Esophagus (tissue), 2 donors: ENCODE results near the gene TNFSF15. TPM values are rescaled to one million over a fixed set of nuclear protein-coding genes. Genes with fewer than 3 reads are reported as not detected.

Experiments used
- H3K27ac ChIP-seq, 2 donors: one replicate each; pipeline ENCODE4 v1.5.1; 2013; ENCODE audit warnings: low read depth in 2 of 2, mild to moderate bottlenecking in 2 of 2, inconsistent platforms in 1 of 2, low read length in 1 of 2, moderate library complexity in 1 of 2
- H3K27me3 ChIP-seq, 2 donors: one replicate each; pipeline ENCODE4 v1.6.1; 2013; ENCODE audit warnings: low read length in 2 of 2, control low read depth in 1 of 2, mild to moderate bottlenecking in 1 of 2; ENCODE audit not compliant: insufficient read depth in 2 of 2, control insufficient read depth in 1 of 2
- H3K36me3 ChIP-seq, 2 donors: one replicate each; pipeline ENCODE4 v1.6.1; 2013; ENCODE audit warnings: low read length in 1 of 2; ENCODE audit not compliant: control insufficient read depth in 2 of 2, insufficient read depth in 2 of 2
- H3K4me1 ChIP-seq, 2 donors: one replicate each; pipeline ENCODE4 v1.6.1; 2013; ENCODE audit warnings: low read length in 1 of 2; ENCODE audit not compliant: control insufficient read depth in 2 of 2, insufficient read depth in 2 of 2
- H3K4me3 ChIP-seq, 2 donors: one replicate each; pipeline ENCODE4 v1.5.1; 2013; ENCODE audit warnings: low read length in 2 of 2, mild to moderate bottlenecking in 2 of 2, low read depth in 1 of 2, moderate library complexity in 1 of 2
- H3K9me3 ChIP-seq, 2 donors: one replicate each; pipeline ENCODE4 v1.6.1; 2013; ENCODE audit warnings: mild to moderate bottlenecking in 2 of 2, low read depth in 1 of 2, low read length in 1 of 2, moderate library complexity in 1 of 2; ENCODE audit not compliant: control insufficient read depth in 2 of 2, insufficient read depth in 1 of 2
- WGBS, 2 donors: extraction: QIAGEN DNeasy Blood & Tissue Kit; methylation state at CpG; one replicate each; pipeline ENCODE4 v1.1.7; 2013; 5-methylcytosine and 5-hydroxymethylcytosine counted together
- polyA plus RNA-seq, 2 donors: library from polyadenylated mRNA; stranded (reverse); fragments of 200-250 nt; gene quantifications; one replicate each; pipeline ENCODE4 v1.2.3, GENCODE V29; 2013
- donor health status: healthy with polysubstance abuse.
- donor health status: Bipolar disorder and iron deficiency.

The TNFSF15 gene
- polyA plus RNA-seq, 2 donors = 0.75 to 0.79 TPM

DNA sequence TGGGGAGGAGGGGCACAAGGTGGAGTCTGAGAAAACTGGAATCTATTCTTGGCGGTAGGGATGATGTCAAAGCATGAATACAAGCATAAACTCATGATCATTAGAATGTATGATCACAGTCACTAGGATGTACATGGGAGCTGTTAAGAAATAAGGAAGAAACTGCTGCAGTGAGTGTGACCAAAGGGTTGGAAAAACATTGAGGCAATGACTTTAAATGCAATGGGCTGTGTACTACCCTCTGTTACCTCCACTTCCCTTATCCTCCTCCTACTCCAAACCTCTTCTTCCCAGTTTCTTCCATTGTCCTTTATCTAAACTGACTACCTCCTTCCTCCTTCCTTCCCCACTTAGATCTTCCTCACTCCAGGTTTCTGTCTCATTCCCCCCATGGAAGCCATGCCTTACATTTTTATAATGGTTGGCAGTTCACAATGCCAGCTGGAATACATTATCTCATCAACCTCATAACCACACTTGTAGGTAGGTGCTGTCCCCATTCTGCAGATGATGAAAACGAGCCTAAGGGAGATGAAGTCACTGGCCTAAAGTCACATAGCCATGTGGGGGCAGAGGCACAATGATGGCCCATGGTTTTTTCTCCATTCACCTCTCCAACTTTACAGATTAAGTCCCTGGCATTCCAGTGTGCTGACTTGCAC, 21.9 kb upstream of the TNFSF15 start:
- no peaks in the 10 kb centered on the region for H3K36me3 ChIP-seq
- H3K4me3 ChIP-seq = no peak overlapping the region
- H3K4me1 ChIP-seq = no peaks in the 10 kb centered on the region
- no peaks in the 10 kb centered on the region for H3K9me3 ChIP-seq
- H3K27me3 ChIP-seq = no peaks in the 10 kb centered on the region
- no peak overlapping the region for H3K27ac ChIP-seq
- 80 to 81% methylated on average over 2 of the region's 2 CpGs for WGBS, 2 donors

DNA sequence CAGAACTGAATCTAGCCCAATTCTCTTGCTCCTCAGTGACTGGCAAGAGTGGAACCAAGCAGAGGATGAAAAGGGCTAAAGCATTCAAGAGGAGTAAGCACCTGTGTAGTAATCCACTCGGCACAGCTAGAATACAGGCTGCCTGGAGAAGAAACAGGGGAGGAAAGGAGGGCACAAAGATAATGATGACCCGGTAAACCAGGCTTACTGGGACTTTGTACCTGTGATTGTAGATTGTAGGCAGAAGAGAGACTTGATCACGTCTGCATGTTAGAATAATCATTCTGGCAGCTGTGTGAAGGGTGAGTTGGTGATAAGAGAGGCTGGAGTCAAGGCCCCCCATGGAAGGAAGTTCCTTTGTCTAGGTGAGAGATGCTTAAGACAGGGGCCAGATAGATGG, 20.6 kb upstream of the TNFSF15 start:
- WGBS, 2 donors = 90% methylated on average over 3 of the region's 3 CpGs
- no peaks in the 10 kb centered on the region for H3K27me3 ChIP-seq
- H3K36me3 ChIP-seq = no peaks in the 10 kb centered on the region
- no peak overlapping the region for H3K27ac ChIP-seq
- H3K4me3 ChIP-seq = no peak overlapping the region
- H3K4me1 ChIP-seq = no peaks in the 10 kb centered on the region
- no peaks in the 10 kb centered on the region for H3K9me3 ChIP-seq

DNA sequence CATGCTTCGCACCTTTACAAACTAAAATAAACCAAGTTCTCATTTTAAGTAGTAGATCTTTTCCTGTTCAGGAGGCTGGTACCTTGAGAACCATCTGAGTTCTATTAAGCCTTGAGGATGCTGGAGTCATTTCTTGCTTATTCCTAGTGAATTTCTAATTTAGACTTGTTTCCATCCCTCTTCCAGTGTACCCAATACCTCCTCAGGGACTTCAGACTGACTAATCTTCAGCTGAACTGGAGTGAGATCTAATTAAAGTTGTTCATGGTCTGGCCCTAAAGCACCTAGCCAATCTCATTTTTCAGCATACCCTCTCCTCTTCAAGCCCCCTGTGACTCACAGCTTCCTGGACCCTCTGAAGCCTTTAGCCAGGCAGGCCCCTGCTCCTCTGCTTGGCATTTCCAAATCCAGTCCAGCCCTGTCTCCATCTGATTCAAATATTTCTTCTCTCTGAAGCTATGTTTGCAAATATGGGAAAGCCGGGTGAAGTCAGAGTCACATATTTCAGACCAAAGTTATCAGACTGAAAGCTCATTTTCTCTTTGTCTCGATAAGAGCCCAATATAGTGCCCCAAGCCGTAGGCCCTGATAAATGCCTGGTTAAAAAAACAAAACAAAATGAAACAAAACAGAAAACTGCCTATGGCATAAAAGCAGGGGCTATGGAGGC, 19.4 kb upstream of the TNFSF15 start:
- Histone ChIP-seq H3K4me3 (no peak overlapping the region), H3K9me3 (no peaks in the 10 kb centered on the region), H3K27me3 (no peaks in the 10 kb centered on the region), H3K27ac (no peak overlapping the region), H3K36me3 (no peaks in the 10 kb centered on the region), H3K4me1 (no peaks in the 10 kb centered on the region)
- WGBS, 2 donors = 76% methylated on average over 4 of the region's 4 CpGs

DNA sequence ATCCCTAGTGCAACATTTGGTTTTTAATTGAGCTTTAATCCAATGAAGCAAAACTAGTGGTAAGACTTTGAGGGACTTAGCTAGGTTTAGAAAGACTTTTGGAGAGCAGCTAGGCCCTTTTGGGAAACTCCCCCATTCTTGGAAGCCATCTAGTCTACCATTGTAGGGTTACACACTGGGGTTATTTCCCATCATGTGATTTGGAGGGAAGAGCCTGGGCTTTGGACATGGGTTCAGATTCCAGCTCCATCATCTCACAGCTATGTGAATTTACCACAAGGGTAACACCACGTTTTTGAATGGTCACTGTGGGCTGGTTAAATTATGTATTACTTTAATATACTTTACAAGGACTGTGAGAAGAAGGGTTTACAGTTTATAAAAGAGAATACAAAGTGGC, 18.3 kb upstream of the TNFSF15 start:
- WGBS, 2 donors = 32 to 38% methylated on average over 1 of the region's 1 CpG
- Histone ChIP-seq H3K4me3 (no peak overlapping the region), H3K27ac (no peak overlapping the region), H3K27me3 (no peaks in the 10 kb centered on the region), H3K9me3 (no peaks in the 10 kb centered on the region), H3K4me1 (no peaks in the 10 kb centered on the region), H3K36me3 (no peaks in the 10 kb centered on the region)

DNA sequence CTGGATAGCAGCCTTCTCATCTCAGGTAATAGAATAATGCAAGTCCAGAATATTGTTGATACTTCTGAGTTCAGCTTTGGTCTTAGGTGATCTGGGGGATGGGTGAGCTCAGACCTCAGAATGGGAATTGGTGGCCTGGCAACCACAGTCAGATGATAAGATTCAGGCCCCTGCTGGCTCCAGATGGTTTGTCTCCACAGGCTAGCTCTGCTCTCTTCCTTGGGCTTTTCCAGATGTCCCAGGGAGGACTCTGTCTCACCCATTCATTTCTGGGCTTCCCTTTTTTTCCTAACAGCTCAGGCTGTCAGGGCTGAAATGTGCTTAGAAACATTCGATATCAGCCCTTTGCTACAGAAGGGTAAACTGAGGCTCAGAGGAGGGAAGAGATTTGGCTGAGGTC, 17.6 kb upstream of the TNFSF15 start:
- WGBS, 2 donors = 90 to 95% methylated on average over 1 of the region's 1 CpG
- H3K27me3 ChIP-seq = no peaks in the 10 kb centered on the region
- H3K4me1 ChIP-seq = no peaks in the 10 kb centered on the region

DNA sequence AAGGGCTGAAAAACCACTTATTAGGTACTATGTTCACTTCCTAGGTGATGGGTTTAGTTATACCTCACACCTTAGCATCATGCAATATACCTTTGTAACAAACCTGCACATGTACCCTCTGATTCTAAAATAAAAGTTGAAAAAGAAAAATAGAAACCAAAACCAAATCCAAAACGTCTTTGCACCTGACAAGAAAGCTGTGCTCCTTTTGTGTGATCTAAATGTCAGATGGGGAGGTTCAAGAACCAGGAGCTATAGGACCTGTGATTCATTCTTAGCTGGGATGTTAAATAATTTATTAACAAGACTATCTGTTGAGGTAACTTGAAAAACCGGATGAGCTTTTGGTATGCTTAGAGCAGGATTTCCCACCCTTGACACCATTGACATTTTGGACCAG, 16.9 kb upstream of the TNFSF15 start:
- Histone ChIP-seq H3K27ac (no peak overlapping the region), H3K36me3 (no peaks in the 10 kb centered on the region), H3K4me3 (no peak overlapping the region), H3K4me1 (no peaks in the 10 kb centered on the region), H3K27me3 (no peaks in the 10 kb centered on the region), H3K9me3 (no peaks in the 10 kb centered on the region)
- 60 to 62% methylated on average over 2 of the region's 2 CpGs for WGBS, 2 donors

More for the DNA sequence above, 17.6 kb upstream of the TNFSF15 start:
- Histone ChIP-seq H3K36me3 (no peaks in the 10 kb centered on the region), H3K27ac (no peak overlapping the region), H3K9me3 (no peaks in the 10 kb centered on the region), H3K4me3 (no peak overlapping the region)

DNA sequence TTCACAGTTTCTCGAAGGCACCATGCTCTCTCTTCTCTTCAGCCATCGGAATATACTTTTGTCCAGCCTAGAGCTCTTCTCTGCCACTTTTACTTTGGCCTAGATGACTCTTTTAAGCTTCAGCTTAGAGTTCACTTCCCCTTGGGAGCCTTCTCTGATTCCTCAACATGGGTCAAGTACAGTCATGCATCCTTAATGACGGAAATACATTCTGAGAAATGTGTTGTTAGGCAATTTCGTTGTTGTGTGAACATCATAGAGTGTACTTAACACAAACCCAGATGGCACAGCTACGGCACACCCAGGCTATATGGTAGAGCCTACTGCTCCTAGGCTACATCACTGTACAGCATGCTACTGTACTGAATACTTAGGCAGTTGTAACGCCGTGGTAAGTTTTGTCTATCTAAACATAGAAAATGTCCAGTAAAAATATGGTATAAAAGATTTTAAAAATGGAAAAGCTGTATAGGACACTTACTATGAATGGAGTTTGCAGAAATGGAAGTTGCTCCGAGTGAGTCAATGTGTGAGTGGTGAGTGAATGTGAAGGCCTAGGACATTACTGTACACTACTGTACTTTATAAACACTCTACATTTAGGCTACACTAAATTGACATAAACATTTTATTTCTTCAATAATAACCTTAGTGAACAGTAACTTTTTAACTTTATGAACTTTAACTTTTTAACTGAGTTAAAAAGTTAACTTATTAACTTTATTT, 15.1 kb upstream of the TNFSF15 start:
- H3K27ac ChIP-seq = no peak overlapping the region
- H3K4me3 ChIP-seq = no peak overlapping the region
- no peaks in the 10 kb centered on the region for H3K4me1 ChIP-seq
- no peaks in the 10 kb centered on the region for H3K27me3 ChIP-seq
- no peaks in the 10 kb centered on the region for H3K36me3 ChIP-seq
- WGBS, 2 donors = 91 to 93% methylated on average over 8 of the region's 8 CpGs
- no peaks in the 10 kb centered on the region for H3K9me3 ChIP-seq

DNA sequence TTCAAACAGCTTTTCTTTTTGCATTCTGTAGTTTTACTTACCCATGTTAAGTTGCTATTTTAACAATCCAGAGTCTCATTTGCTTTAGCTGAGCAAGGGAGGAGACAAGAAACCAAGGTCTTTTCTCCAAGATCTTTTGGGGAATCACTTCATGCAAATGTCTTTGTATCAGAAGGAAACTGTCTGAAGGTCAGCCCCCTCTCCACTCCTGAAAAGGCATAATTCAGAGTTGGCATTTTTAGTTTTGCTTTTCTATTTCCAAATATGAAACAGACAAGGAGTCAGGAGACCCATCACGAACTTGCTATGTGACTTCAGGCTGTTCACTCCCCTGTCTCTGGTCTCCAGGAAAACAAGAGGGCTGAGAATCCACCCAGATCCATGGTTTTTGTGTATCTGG, 12.3 kb upstream of the TNFSF15 start:
- H3K36me3 ChIP-seq = no peaks in the 10 kb centered on the region
- no peak overlapping the region for H3K27ac ChIP-seq
- H3K4me1 ChIP-seq = no peaks in the 10 kb centered on the region
- no peak overlapping the region for H3K4me3 ChIP-seq
- H3K9me3 ChIP-seq = no peaks in the 10 kb centered on the region
- 88 to 92% methylated on average over 1 of the region's 1 CpG for WGBS, 2 donors
- no peaks in the 10 kb centered on the region for H3K27me3 ChIP-seq

DNA sequence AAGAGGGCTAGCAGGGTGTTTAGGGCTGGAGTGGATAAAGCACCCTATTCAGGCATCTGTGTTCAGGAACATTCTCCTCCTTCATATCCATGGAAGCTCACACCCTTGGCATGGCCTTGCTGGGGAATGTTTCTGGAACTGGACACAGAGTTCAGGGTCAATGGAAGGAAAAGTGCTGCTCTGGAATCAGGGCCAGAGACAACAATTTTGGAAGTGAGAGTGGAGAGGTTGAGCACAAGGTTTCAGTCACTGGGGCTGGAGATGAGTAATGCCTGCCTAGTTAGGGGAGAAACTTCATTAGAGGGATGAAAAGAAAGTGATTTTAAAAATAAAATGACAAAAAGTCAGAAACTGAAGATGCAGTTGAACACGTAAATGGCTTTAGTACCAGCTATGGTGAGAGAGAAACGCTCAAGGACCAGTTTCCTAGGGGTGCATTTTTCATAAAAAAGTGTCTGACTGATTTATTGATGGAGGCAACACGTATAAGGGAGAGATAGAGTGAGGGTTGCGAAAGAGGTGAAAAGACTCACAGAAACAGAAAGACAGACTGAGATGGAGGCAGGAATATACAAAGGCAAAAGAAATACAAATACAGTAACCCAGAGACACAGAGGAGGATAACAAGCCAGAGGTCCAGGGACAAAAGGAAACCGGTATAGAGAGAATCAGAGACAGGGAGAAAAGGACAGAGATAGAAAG, 8.0 kb upstream of the TNFSF15 start:
- WGBS, 2 donors = 85 to 90% methylated on average over 5 of the region's 5 CpGs
- H3K27me3 ChIP-seq = no peaks in the 10 kb centered on the region
- H3K9me3 ChIP-seq = no peaks in the 10 kb centered on the region
- H3K4me1 ChIP-seq = no peaks in the 10 kb centered on the region
- H3K4me3 ChIP-seq = no peak overlapping the region
- H3K36me3 ChIP-seq = no peaks in the 10 kb centered on the region
- no peak overlapping the region for H3K27ac ChIP-seq
